Fibroblast of villous mesenchyme (primary cell): ENCODE measurements around the gene IMPG1. TPM values are rescaled to one million over a fixed set of nuclear protein-coding genes. Genes with fewer than 3 reads are reported as not detected.

Source experiments
- DNase-seq: peaks from one replicate; pipeline ENCODE4 v3.0.0-alpha.2; 2010; ENCODE audit warnings: low read depth
- H3K4me3 ChIP-seq: 2 replicates; pipeline ENCODE4 v1.5.1; 2011; ENCODE audit warnings: low read depth, mild to moderate bottlenecking, low read length
- total RNA-seq: library from RNA; depleted of rRNA; stranded (reverse); fragments of >200 nt; gene quantifications from 2 replicates; pipeline ENCODE4 v1.2.3, GENCODE V29; 2012
- TF ChIP-seq, protein P1 (sequence below): IDR thresholded peaks from 2 replicates; pipeline ENCODE4 v1.5.1; 2012; ENCODE audit warnings: low read depth, mild to moderate bottlenecking, low read length; ENCODE audit not compliant: insufficient read depth

The IMPG1 gene
- total RNA-seq, 1 donor = not detected

DNA sequence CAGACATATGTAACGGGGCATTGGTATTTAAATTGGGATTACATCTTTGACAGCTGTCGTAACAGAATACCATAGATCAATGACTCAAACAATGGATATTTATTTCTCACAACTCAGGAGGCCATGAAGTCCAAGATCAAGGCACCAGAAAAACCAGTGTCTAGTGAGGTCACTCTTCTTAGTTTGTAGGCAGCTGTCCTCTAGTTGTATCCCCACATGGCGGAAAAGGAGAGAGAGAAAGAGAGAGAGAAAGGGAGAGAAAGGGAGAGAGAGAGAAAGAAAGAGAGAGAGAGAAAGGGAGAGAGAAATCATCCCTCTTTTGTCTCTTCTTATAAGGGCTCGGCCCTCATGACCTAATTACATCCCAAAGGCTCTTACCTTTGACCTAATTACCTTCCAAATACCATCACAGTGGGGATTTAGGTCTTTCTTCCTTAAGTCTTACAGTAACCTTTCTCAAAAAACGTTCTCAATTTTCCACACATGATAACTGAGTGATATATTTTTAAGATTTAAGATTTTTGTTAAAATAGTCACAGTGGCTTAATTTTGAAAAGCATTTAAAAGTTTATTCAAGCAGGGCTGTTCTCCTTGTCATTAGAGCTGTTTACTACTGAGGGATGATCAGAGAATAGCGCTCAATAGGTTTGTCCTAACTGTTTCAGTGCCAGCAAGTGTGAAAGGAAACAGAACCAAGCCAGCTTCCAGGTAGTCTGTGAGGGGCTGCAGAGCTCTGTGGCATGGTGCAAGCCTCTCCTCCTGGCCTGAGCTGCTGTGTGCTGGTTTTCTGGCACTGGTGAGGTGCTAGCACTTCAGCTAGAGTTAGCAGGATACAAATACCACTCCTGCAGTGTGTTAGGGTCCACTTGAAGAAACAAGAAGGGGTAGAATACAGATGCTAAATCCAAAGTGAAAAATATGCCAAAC is 79.0 kb downstream of the IMPG1 start:
- DNase-seq = no peak
- TF ChIP-seq, protein P1, sequence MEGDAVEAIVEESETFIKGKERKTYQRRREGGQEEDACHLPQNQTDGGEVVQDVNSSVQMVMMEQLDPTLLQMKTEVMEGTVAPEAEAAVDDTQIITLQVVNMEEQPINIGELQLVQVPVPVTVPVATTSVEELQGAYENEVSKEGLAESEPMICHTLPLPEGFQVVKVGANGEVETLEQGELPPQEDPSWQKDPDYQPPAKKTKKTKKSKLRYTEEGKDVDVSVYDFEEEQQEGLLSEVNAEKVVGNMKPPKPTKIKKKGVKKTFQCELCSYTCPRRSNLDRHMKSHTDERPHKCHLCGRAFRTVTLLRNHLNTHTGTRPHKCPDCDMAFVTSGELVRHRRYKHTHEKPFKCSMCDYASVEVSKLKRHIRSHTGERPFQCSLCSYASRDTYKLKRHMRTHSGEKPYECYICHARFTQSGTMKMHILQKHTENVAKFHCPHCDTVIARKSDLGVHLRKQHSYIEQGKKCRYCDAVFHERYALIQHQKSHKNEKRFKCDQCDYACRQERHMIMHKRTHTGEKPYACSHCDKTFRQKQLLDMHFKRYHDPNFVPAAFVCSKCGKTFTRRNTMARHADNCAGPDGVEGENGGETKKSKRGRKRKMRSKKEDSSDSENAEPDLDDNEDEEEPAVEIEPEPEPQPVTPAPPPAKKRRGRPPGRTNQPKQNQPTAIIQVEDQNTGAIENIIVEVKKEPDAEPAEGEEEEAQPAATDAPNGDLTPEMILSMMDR = no peak
- no peak overlapping the region for H3K4me3 ChIP-seq

DNA sequence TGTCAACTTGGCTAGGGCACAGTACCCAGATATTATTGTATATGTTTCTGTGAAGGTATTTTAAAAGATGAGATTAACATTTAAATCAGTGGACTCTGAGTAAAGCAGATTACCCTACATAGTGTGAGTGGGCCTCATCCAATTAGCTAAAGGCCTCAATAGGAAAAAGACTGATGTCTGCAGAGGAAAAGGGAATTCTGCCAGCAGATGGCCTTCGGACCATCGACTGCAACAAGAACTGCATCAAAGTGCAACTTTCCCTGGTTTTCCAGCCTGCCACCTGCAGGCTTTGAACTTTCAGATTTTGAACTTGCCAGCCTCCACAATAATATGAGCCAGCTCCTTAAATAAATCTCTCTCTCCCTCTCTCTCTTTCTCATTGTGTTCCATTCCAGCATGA is 80.5 kb downstream of the IMPG1 start:
- no peak for DNase-seq
- TF ChIP-seq, protein P1 = no peak

DNA sequence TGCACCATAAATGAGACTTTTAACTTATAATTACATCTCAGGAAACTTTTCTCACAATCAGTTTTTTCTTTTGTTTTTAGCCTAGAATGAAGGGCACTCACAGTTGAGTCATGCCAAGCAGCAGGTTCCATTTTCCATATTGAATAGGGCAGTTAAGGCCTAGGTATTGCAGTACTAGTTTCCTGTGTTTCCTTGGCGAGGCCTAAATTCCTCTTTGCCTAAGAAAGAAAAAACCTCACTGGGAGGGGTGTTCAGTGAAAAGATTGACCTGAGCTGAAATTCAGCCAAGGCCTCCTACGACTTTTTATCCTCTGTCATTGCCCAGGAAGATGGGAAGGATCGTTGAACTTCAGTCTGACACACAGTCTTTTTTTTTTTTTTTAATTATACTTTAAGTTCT is 85.5 kb downstream of the IMPG1 start:
- no peak for DNase-seq
- TF ChIP-seq, protein P1 = no peak
- no peak overlapping the region for H3K4me3 ChIP-seq

More for the DNA sequence above, 80.5 kb downstream of the IMPG1 start:
- no peak overlapping the region for H3K4me3 ChIP-seq

DNA sequence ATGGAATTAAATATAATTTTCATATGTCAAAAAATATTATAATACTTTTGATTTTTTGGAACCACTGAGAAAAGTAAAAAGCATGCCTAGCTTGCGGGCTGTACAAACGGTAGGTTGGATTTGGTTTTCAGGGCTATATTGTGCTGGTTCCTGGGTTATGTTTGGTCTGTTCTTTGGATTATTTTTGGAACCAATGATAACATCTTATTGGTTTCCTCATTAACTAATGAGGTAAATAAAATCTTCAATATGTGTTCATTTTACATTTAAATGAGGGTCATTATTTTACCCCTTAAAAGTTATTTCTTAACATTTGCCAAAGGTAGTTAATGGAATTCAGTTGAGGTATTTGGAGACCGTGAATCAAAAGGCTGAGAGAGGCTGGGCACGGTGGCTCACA is 96.6 kb downstream of the IMPG1 start:
- TF ChIP-seq, protein P1 = no peak
- DNase-seq = no peak
- H3K4me3 ChIP-seq = no peak overlapping the region

DNA sequence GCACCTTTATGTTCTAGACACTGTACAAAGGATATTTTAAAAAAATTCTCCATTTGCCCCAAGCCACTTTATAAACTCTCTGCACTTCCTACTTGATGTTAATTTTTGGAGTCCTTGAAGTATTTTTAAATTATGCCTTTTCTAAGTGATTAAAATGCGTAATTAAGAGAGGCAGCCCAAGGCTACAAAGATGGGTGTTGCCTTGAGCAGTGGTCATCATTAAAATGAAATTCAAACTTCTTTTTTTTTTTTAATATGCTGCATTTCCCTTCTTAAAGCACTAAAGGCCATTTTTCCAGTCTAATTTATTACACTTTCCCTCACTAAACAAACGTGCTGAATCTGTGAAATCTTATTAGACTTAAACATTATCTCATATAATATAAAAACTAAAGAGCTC is 102.4 kb downstream of the IMPG1 start:
- no peak overlapping the region for H3K4me3 ChIP-seq
- TF ChIP-seq, protein P1 = no peak
- no peak for DNase-seq

DNA sequence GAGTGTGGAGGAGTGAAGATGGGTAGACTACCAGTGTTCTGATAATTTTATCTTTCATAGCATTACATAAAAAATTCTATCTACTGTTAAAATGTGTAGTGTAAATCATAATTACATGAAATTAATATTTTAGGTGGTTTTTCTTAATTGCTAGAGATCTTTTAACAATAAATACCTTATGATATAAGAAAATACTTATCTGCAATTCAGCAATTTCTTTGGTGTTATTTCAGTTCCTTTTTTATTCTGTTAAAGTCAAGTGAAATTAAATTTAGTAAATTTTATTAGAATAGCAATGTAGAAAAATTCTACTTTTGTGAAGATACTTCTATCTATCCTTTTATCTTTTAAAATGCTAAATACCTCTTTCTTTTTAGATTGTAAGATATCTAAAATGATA is 104.3 kb downstream of the IMPG1 start:
- no peak overlapping the region for H3K4me3 ChIP-seq
- DNase-seq = no peak
- TF ChIP-seq, protein P1 = no peak

DNA sequence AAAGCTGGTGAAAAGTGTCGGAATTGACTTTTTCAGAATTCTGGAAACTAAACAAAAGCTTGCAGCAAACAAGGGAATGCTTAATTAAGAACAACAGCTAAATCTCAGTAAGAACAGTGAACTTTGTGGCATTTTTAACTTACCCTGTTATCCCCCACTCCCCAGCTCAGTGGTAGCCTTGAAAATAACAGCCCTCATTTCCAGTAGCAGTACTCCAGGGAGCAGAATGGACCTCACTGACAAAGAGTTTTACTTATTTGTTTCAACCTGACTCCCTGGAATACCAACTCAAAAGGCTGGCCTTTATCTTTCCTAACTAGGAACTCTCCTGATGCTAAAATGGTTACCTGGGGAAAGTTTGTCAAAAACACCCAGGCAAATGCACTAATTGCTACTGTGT is 108.9 kb downstream of the IMPG1 start:
- TF ChIP-seq, protein P1 = no peak
- no peak for DNase-seq
- no peak overlapping the region for H3K4me3 ChIP-seq
